ENCODE data around the gene C20orf204.

DNA sequence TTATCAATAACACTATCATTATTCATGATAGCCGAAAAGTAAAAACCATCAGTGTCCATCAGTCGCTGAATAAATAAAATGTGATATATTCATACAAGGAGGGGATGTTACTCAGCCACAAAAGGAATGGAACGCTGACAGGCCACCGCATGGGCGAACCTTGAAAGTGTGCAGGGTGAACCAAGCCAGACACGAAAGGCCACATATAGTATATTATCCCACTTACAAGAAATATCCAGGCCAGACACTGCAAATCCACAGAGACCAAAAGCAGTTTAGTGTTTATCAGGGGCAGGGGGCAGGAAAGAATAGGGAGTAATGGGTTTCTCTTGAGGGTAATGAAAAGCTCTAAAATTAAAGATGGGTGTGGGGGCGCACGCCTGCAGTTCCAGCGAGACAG lies 7.8 kb downstream of the C20orf204 start:
- TF ChIP-seq, protein P1, sequence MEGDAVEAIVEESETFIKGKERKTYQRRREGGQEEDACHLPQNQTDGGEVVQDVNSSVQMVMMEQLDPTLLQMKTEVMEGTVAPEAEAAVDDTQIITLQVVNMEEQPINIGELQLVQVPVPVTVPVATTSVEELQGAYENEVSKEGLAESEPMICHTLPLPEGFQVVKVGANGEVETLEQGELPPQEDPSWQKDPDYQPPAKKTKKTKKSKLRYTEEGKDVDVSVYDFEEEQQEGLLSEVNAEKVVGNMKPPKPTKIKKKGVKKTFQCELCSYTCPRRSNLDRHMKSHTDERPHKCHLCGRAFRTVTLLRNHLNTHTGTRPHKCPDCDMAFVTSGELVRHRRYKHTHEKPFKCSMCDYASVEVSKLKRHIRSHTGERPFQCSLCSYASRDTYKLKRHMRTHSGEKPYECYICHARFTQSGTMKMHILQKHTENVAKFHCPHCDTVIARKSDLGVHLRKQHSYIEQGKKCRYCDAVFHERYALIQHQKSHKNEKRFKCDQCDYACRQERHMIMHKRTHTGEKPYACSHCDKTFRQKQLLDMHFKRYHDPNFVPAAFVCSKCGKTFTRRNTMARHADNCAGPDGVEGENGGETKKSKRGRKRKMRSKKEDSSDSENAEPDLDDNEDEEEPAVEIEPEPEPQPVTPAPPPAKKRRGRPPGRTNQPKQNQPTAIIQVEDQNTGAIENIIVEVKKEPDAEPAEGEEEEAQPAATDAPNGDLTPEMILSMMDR (IDR thresholded peaks at IDR 0.05) = no peak
- TF ChIP-seq POLR2A (IDR thresholded peaks at IDR 0.05; ENCODE audit: low read depth) = no peak
- no peak for TF ChIP-seq POLR2AphosphoS5 (IDR thresholded peaks at IDR 0.05)

All from esophagus muscularis mucosa (tissue), 3 donors.